ENCODE results near the gene CRTC2. TPM values are rescaled to one million over a fixed set of nuclear protein-coding genes. Genes with fewer than 3 reads are reported as not detected.

The CRTC2 gene
- total and polyA plus RNA-seq, 7 donors, result 17.0 to 54.6 (median 31.3) TPM

- H3K4me3 ChIP-seq, result peak overlapping the region; percentile 97
- peaks cover 7 to 49% of the 10 kb centered on the region in 2 donors for H3K36me3 ChIP-seq (ENCODE audit: insufficient read depth in 1 of 2, low read depth in 1 of 2)
- peaks cover 39% of the 10 kb centered on the region for H3K4me1 ChIP-seq
- intact Hi-C loops (cut with DNase I), result no loop called here
- 27 to 36% (median 28%) methylated on average over 6 of the region's 6 CpGs for WGBS, 3 donors
- no peaks in the 10 kb centered on the region for H3K27me3 ChIP-seq (ENCODE audit: insufficient read depth in 3 of 3, low read length in 2 of 3)
- no peaks in the 10 kb centered on the region for H3K9me3 ChIP-seq
- ATAC-seq, result no peak
- no peak for DNase-seq
- no peak for TF ChIP-seq CTCF (IDR thresholded peaks at IDR 0.05)
- H3K27ac ChIP-seq, result peak overlapping the region; percentile 93
These were observed 1.3 kb downstream of the CRTC2 start for GRCh38 chr1:153956997-153957715.

GRCh38 chr1:153954826-153955225 is 3.6 kb downstream of the CRTC2 start:
- Histone ChIP-seq H3K4me3 (no peak overlapping the region), H3K36me3 (ENCODE audit: insufficient read depth in 1 of 2, low read depth in 1 of 2) (peaks cover 11 to 57% of the 10 kb centered on the region in 2 donors), H3K27ac (no peak overlapping the region), H3K27me3 (ENCODE audit: insufficient read depth in 3 of 3, low read length in 2 of 3) (no peaks in the 10 kb centered on the region), H3K4me1 (peaks cover 16% of the 10 kb centered on the region), H3K9me3 (no peaks in the 10 kb centered on the region)
- ATAC-seq (no peak), DNase-seq (no peak)
- TF ChIP-seq CTCF (IDR thresholded peaks at IDR 0.05), result no peak
- 88 to 92% (median 92%) methylated on average over 10 of the region's 10 CpGs for WGBS, 3 donors
- intact Hi-C loops (cut with DNase I), result no loop called here

- intact Hi-C loops (cut with DNase I), result no loop called here
- Histone ChIP-seq H3K27me3 (ENCODE audit: insufficient read depth in 3 of 3, low read length in 2 of 3) (no peaks in the 10 kb centered on the region), H3K4me1 (peaks cover 16% of the 10 kb centered on the region), H3K27ac (no peak overlapping the region), H3K36me3 (ENCODE audit: insufficient read depth in 1 of 2, low read depth in 1 of 2) (peaks cover 13 to 60% of the 10 kb centered on the region in 2 donors), H3K9me3 (no peaks in the 10 kb centered on the region), H3K4me3 (no peak overlapping the region)
- ATAC-seq, result no peak
- no peak for TF ChIP-seq CTCF (IDR thresholded peaks at IDR 0.05)
- DNase-seq, result no peak
- WGBS, 3 donors, result 60 to 79% (median 63%) methylated on average over 4 of the region's 4 CpGs
These were observed 4.5 kb downstream of the CRTC2 start for GRCh38 chr1:153953859-153954365.

GRCh38 chr1:153951801-153952200 is 6.6 kb downstream of the CRTC2 start:
- DNase-seq, result no peak
- intact Hi-C loops (cut with DNase I), result no loop called here

More at GRCh38 chr1:153951801-153952200, 6.6 kb downstream of the CRTC2 start:
- peaks cover 13% of the 10 kb centered on the region for H3K4me1 ChIP-seq
- no peaks in the 10 kb centered on the region for H3K9me3 ChIP-seq
- no peaks in the 10 kb centered on the region for H3K27me3 ChIP-seq (ENCODE audit: insufficient read depth in 3 of 3, low read length in 2 of 3)
- no peak overlapping the region for H3K27ac ChIP-seq
- TF ChIP-seq CTCF (IDR thresholded peaks at IDR 0.05), result no peak
- H3K4me3 ChIP-seq, result no peak overlapping the region
- ATAC-seq, result no peak
- peaks cover 13 to 78% of the 10 kb centered on the region in 2 donors for H3K36me3 ChIP-seq (ENCODE audit: insufficient read depth in 1 of 2, low read depth in 1 of 2)
- 77 to 91% (median 89%) methylated on average over 2 of the region's 2 CpGs for whole genome bisulfite sequencing, 3 donors

Measured in psoas muscle (tissue), 8 donors.